Testis (tissue), 3 donors: ENCODE data around the gene VDAC1. TPM values are rescaled to one million over a fixed set of nuclear protein-coding genes. Genes with fewer than 3 reads are reported as not detected.

ENCODE experiments used
- DNase-seq: peaks from one replicate; pipeline ENCODE4 v3.0.0-alpha.2; 2019
- H3K27ac ChIP-seq, 2 donors: fragments of 200-600 bp; sonication (generic); one replicate each; pipeline ENCODE4 v1.5.1; 2019
- H3K27me3 ChIP-seq: fragments of 200-600 bp; sonication (generic); one replicate; pipeline ENCODE4 v1.5.1; 2019
- H3K36me3 ChIP-seq: fragments of 200-600 bp; sonication (generic); one replicate; pipeline ENCODE4 v1.5.1; 2017; ENCODE audit warnings: low read depth; ENCODE audit errors: missing control alignments
- H3K4me1 ChIP-seq: fragments of 200-600 bp; sonication (generic); one replicate; pipeline ENCODE4 v1.5.1; 2019
- H3K4me3 ChIP-seq, 2 donors: fragments of 200-600 bp; sonication (generic); one replicate each; pipeline ENCODE4 v1.5.1; 2017 to 2019
- H3K9me3 ChIP-seq: fragments of 200-600 bp; sonication (generic); one replicate; pipeline ENCODE4 v1.5.1; 2017
- CTCF ChIP-seq, 3 experiments: fragments of 450-650 bp in 2 of 3; fragments of 200-600 bp in 1 of 3; sonication (generic) in 1 of 3; IDR thresholded peaks; one replicate each; pipeline ENCODE4 v1.5.1; 2016 to 2019; ENCODE audit warnings: antibody characterized with exemption in 3 of 3, mild to moderate bottlenecking in 2 of 3, moderate library complexity in 1 of 3
- POLR2A ChIP-seq: fragments of 450-650 bp; IDR thresholded peaks from one replicate; pipeline ENCODE4 v1.6.1; 2017; ENCODE audit warnings: antibody characterized with exemption, mild to moderate bottlenecking, moderate library complexity
- WGBS, 2 donors: methylation state at CpG; one replicate each; pipeline ENCODE4 v1.1.5; 2018; 5-methylcytosine and 5-hydroxymethylcytosine counted together
- intact Hi-C: fragments of 100-400 bp; cut with DNase I; formaldehyde crosslinking; loops from one replicate; pipeline ENCODE4 v1.15.1; 2023; ENCODE audit warnings: low total_unique reads
- polyA plus RNA-seq: library from polyadenylated mRNA; stranded (reverse); fragments of 350-450 nt; fragmentation: Illumina TruSeq; extraction: RNeasy Lipid Tissue Mini Kit (QIAGEN cat#74804); gene quantifications from one replicate; pipeline ENCODE4 v1.2.3, GENCODE V29; 2014; ENCODE audit warnings: low read depth, low replicate concordance; ENCODE audit not compliant: insufficient read depth
- total RNA-seq, 2 donors: library from RNA; depleted of rRNA; stranded (reverse); fragments of >200 nt; gene quantifications; one replicate each; pipeline ENCODE4 v1.2.3, GENCODE V29; 2016

VDAC1 gene
- total and polyA plus RNA-seq, 3 donors from 2014 or later = 88.4 to 151 (median 127) TPM

GRCh38 chr5:133932441-133933168 lies 72.2 kb downstream of the VDAC1 start:
- 79 to 85% methylated on average over 11 to 13 of the region's 13 CpGs for WGBS, 2 donors
- DNase-seq = no peak
- H3K27ac ChIP-seq = no peak overlapping the region
- H3K4me1 ChIP-seq = no peaks in the 10 kb centered on the region
- no peak for TF ChIP-seq CTCF (IDR thresholded peaks at IDR 0.05)
- TF ChIP-seq POLR2A = no peak
- no peak overlapping the region for H3K4me3 ChIP-seq
- intact Hi-C loops = no loop called here
- H3K9me3 ChIP-seq = no peaks in the 10 kb centered on the region
- H3K27me3 ChIP-seq = no peaks in the 10 kb centered on the region
- H3K36me3 ChIP-seq = no peaks in the 10 kb centered on the region

DNA sequence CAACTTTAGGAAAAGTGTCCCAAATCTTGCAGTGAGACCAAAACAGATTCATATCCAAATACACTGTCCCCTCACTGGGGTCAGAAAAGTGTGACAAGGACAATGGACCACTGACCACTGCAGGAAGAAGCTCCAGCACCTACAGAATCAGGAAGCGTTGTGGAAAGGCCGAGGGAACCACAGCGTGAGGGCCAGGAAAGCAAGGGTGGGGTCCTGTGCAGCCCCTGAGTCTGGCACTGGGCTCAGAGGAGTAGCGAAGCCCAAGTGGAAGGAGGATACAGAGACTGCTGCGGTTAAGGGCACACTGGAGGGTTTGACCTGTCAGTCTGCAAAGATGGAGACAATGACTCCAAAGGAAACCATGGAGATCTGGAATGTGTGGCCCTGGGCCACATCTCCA lies 73.2 kb downstream of the VDAC1 start:
- Histone ChIP-seq H3K27ac (no peak overlapping the region), H3K27me3 (no peaks in the 10 kb centered on the region), H3K36me3 (no peaks in the 10 kb centered on the region), H3K9me3 (no peaks in the 10 kb centered on the region), H3K4me1 (no peaks in the 10 kb centered on the region), H3K4me3 (no peak overlapping the region)
- DNase-seq = no peak
- intact Hi-C loops = no loop called here
- TF ChIP-seq CTCF (IDR thresholded peaks at IDR 0.05) (no peak), POLR2A (no peak)
- WGBS, 2 donors = 97 to 100% methylated on average over 5 of the region's 5 CpGs

DNA sequence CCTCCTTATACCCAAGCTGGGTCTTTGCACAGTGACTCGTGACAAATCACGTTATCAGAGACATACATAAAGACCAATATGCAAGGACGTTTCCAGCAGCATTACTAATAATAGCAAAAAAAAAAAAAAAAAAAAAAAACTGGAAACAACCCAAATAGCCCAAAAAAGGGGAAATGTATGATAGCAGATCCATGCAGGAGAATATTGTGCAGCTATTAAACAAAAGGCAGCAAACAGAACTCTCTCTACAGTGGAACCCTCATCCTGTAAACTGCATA lies 74.0 kb downstream of the VDAC1 start:
- Histone ChIP-seq H3K4me3 (no peak overlapping the region), H3K36me3 (no peaks in the 10 kb centered on the region), H3K27me3 (no peaks in the 10 kb centered on the region), H3K9me3 (no peaks in the 10 kb centered on the region), H3K27ac (no peak overlapping the region), H3K4me1 (no peaks in the 10 kb centered on the region)
- 34 to 60% methylated on average over 3 of the region's 3 CpGs for WGBS, 2 donors
- intact Hi-C loops = no loop called here
- no peak for TF ChIP-seq POLR2A
- no peak for TF ChIP-seq CTCF (IDR thresholded peaks at IDR 0.05)
- DNase-seq = no peak

GRCh38 chr5:133930061-133930812 lies 74.5 kb downstream of the VDAC1 start:
- WGBS, 2 donors = 76% methylated on average over 16 of the region's 16 CpGs
- no peak for DNase-seq
- no peak overlapping the region for H3K27ac ChIP-seq
- intact Hi-C loops = no loop called here
- TF ChIP-seq CTCF (IDR thresholded peaks at IDR 0.05) = no peak
- TF ChIP-seq POLR2A = no peak
- no peak overlapping the region for H3K4me3 ChIP-seq
- no peaks in the 10 kb centered on the region for H3K36me3 ChIP-seq
- no peaks in the 10 kb centered on the region for H3K9me3 ChIP-seq
- no peaks in the 10 kb centered on the region for H3K4me1 ChIP-seq
- no peaks in the 10 kb centered on the region for H3K27me3 ChIP-seq
